UCSD-AML1 (cell line): Measurements from ENCODE around the gene CLNS1A.
"Not testable (repeated sequence)": the region's sequence is repeated elsewhere in the genome, so short reads cannot be mapped to it uniquely, and the experiment has no call there.

ENCODE experiments used
- DNase-seq: peaks from one replicate; lab custom pipeline; 2025; ENCODE audit not compliant: unreplicated experiment; lab: John Stamatoyannopoulos, UW

The CLNS1A gene

GRCh38 chr11:77637345-77638165 lies at the start of gene CLNS1A:
Gene CLNS1A (minus strand): TSS chr11:77637794. CDS start chr11:77637714, 80 bp downstream.
- peak; percentile 87 for DNase-seq

GRCh38 chr11:77687088-77687487 lies 49.5 kb upstream of the CLNS1A start:
- no peak for DNase-seq

- no peak for DNase-seq
Measured at GRCh38 chr11:77677138-77677537, 39.5 kb upstream of the CLNS1A start.

- DNase-seq = no peak
Measured at GRCh38 chr11:77672264-77672663, 34.7 kb upstream of the CLNS1A start.

- no peak for DNase-seq
Measured at GRCh38 chr11:77669848-77670511, 32.4 kb upstream of the CLNS1A start.

GRCh38 chr11:77668760-77669159 lies 31.2 kb upstream of the CLNS1A start:
- DNase-seq = no peak

- DNase-seq = no peak
Measured at GRCh38 chr11:77665240-77665965, 27.8 kb upstream of the CLNS1A start.

GRCh38 chr11:77661670-77662069 lies 24.1 kb upstream of the CLNS1A start:
- DNase-seq = no peak

GRCh38 chr11:77660947-77661346 lies 23.4 kb upstream of the CLNS1A start:
- no peak for DNase-seq

GRCh38 chr11:77658213-77659013 lies 20.8 kb upstream of the CLNS1A start:
- no peak for DNase-seq

- DNase-seq = no peak
Measured at GRCh38 chr11:77656362-77656761, 18.8 kb upstream of the CLNS1A start.

GRCh38 chr11:77654770-77655434 lies 17.3 kb upstream of the CLNS1A start:
- DNase-seq = no peak

GRCh38 chr11:77650123-77650522 lies 12.5 kb upstream of the CLNS1A start:
- DNase-seq = no peak

GRCh38 chr11:77647654-77648305 lies 10.2 kb upstream of the CLNS1A start:
- no peak for DNase-seq

- DNase-seq = no peak
Measured at GRCh38 chr11:77644887-77645286, 7.3 kb upstream of the CLNS1A start.

- no peak for DNase-seq
Measured at GRCh38 chr11:77642228-77642627, 4.6 kb upstream of the CLNS1A start.

- DNase-seq = no peak
Measured at GRCh38 chr11:77636731-77637344, 756 bp downstream of the CLNS1A start.

GRCh38 chr11:77633926-77634325 lies 3.7 kb downstream of the CLNS1A start:
- not testable (repeated sequence) for DNase-seq

GRCh38 chr11:77630157-77630710 lies 7.4 kb downstream of the CLNS1A start:
- DNase-seq = no peak
